Vagina (tissue), 2 donors: ENCODE measurements around the gene GPD2.

Experiments used
- POLR2A ChIP-seq, 2 donors: fragments of 450-650 bp; IDR thresholded peaks; one replicate each; pipeline ENCODE4 v1.6.1; 2017; ENCODE audit warnings: antibody characterized with exemption in 2 of 2, mild to moderate bottlenecking in 2 of 2, moderate library complexity in 2 of 2
- POLR2AphosphoS5 ChIP-seq, 2 donors: sonication (generic); formaldehyde crosslinking; IDR thresholded peaks; one replicate each; pipeline ENCODE4 v1.9.0; 2017; ENCODE audit warnings: antibody characterized with exemption in 2 of 2, mild to moderate bottlenecking in 2 of 2, low read depth in 1 of 2; ENCODE audit not compliant: insufficient read depth in 1 of 2
- TF ChIP-seq, protein P1 (sequence below), 3 experiments: fragments of 450-650 bp in 2 of 3; fragments of 200-600 bp in 1 of 3; sonication (generic) in 1 of 3; IDR thresholded peaks; one replicate each; pipeline ENCODE4 v1.5.1; 2017 to 2019; ENCODE audit warnings: antibody characterized with exemption in 3 of 3, mild to moderate bottlenecking in 2 of 3, moderate library complexity in 2 of 3

GRCh38 chr2:156526950-156527636 lies 90.9 kb downstream of the GPD2 start:
- no peak for TF ChIP-seq POLR2AphosphoS5 (IDR thresholded peaks at IDR 0.05; ENCODE audit: insufficient read depth in 1 of 2, low read depth in 1 of 2)
- TF ChIP-seq, protein P1, sequence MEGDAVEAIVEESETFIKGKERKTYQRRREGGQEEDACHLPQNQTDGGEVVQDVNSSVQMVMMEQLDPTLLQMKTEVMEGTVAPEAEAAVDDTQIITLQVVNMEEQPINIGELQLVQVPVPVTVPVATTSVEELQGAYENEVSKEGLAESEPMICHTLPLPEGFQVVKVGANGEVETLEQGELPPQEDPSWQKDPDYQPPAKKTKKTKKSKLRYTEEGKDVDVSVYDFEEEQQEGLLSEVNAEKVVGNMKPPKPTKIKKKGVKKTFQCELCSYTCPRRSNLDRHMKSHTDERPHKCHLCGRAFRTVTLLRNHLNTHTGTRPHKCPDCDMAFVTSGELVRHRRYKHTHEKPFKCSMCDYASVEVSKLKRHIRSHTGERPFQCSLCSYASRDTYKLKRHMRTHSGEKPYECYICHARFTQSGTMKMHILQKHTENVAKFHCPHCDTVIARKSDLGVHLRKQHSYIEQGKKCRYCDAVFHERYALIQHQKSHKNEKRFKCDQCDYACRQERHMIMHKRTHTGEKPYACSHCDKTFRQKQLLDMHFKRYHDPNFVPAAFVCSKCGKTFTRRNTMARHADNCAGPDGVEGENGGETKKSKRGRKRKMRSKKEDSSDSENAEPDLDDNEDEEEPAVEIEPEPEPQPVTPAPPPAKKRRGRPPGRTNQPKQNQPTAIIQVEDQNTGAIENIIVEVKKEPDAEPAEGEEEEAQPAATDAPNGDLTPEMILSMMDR (IDR thresholded peaks at IDR 0.05) = no peak
- no peak for TF ChIP-seq POLR2A (IDR thresholded peaks at IDR 0.05)
